DMS114 treated with DMSO at 0.1 percent for 48 hours (cell line): Measurements from ENCODE around the gene AMER2.

Experiments used
- DNase-seq: peaks from one replicate; lab custom pipeline; 2025; ENCODE audit not compliant: unreplicated experiment; lab: John Stamatoyannopoulos, UW

The AMER2 gene

GRCh38 chr13:25171517-25172302 is at the start of gene AMER2:
Gene AMER2 (minus strand): TSS chr13:25172288. CDS start chr13:25171619, 669 bp downstream.
- DNase-seq, result no peak

GRCh38 chr13:25218019-25218418 is 45.9 kb upstream of the AMER2 start:
- DNase-seq, result no peak

- DNase-seq, result no peak
Measured at GRCh38 chr13:25217023-25217885, 45.2 kb upstream of the AMER2 start.

GRCh38 chr13:25215253-25215575 is 43.1 kb upstream of the AMER2 start:
- DNase-seq, result no peak

- no peak for DNase-seq
Measured at GRCh38 chr13:25214491-25215252, 42.6 kb upstream of the AMER2 start.

GRCh38 chr13:25213715-25214114 is 41.6 kb upstream of the AMER2 start:
- DNase-seq, result no peak

GRCh38 chr13:25210842-25211569 is 38.9 kb upstream of the AMER2 start:
- DNase-seq, result no peak

- no peak for DNase-seq
Measured at GRCh38 chr13:25207291-25207810, 35.3 kb upstream of the AMER2 start.

- DNase-seq, result no peak
Measured at GRCh38 chr13:25204863-25205262, 32.8 kb upstream of the AMER2 start.

- DNase-seq, result no peak
Measured at GRCh38 chr13:25203127-25203740, 31.1 kb upstream of the AMER2 start.

GRCh38 chr13:25200783-25201182 is 28.7 kb upstream of the AMER2 start:
- no peak for DNase-seq

- DNase-seq, result no peak
Measured at GRCh38 chr13:25198647-25199046, 26.6 kb upstream of the AMER2 start.

- no peak for DNase-seq
Measured at GRCh38 chr13:25196971-25197370, 24.9 kb upstream of the AMER2 start.

GRCh38 chr13:25192936-25193335 is 20.8 kb upstream of the AMER2 start:
- DNase-seq, result no peak

GRCh38 chr13:25192489-25192888 is 20.4 kb upstream of the AMER2 start:
- no peak for DNase-seq

- DNase-seq, result no peak
Measured at GRCh38 chr13:25192052-25192451, 20.0 kb upstream of the AMER2 start.

- DNase-seq, result no peak
Measured at GRCh38 chr13:25190771-25191170, 18.7 kb upstream of the AMER2 start.

- DNase-seq, result no peak
Measured at GRCh38 chr13:25190256-25190655, 18.2 kb upstream of the AMER2 start.

GRCh38 chr13:25187596-25187995 is 15.5 kb upstream of the AMER2 start:
- no peak for DNase-seq

GRCh38 chr13:25186187-25186586 is 14.1 kb upstream of the AMER2 start:
- no peak for DNase-seq
